Fibroblast of pulmonary artery (primary cell): ENCODE measurements around the gene FRS3.
"Not testable (repeated sequence)": the region's sequence is repeated elsewhere in the genome, so short reads cannot be mapped to it uniquely, and the experiment has no call there.

Experiments
- DNase-seq: peaks from one replicate; pipeline ENCODE4 v3.0.0-alpha.2; 2010; ENCODE audit warnings: low read depth
- H3K4me3 ChIP-seq: replicated peaks from 2 replicates; pipeline ENCODE4 v1.5.1; 2011; ENCODE audit warnings: low read depth, mild to moderate bottlenecking, control low read depth, low read length, moderate library complexity
- TF ChIP-seq, protein P1 (sequence below): IDR thresholded peaks from 2 replicates; pipeline ENCODE4 v1.5.1; 2011; ENCODE audit warnings: mild to moderate bottlenecking, control low read depth, low read length, inconsistent platforms; ENCODE audit errors: missing control alignments

FRS3 gene

DNA sequence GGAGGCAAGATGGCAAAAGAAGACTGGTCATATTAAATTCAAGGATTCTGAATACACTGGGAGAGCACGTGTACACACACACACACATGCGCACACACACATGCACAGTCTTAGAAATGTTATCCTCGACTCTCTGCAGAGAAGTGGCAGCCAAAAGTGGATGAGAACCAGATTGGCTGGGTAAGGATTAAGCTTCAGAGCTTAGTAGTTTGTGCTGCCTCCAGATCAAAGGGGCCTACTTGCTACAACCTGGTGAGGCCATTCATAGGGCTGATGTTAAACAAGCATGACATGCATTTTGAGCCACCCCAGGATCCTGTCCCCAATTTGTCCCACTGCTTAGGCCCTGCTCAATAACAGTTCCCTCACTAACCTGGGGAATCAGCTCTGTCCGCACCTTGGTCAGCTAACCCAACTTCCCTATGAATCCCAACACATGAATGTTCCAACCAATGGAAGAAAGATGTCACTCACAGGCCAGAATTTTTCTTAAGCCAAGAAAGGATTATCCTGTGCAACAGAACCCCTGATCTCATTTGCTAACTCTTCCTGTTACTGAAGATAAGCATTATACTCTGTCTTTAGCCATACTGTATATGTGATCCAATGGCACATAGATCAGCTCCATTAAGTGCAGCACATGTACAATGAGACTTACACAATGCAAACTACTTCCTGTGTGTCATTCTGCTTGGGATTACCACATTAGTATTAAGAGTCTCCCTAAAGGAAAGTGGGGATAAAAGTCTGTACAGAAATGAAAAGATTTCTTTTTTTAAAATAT lies 38.8 kb upstream of the FRS3 start:
- TF ChIP-seq, protein P1, sequence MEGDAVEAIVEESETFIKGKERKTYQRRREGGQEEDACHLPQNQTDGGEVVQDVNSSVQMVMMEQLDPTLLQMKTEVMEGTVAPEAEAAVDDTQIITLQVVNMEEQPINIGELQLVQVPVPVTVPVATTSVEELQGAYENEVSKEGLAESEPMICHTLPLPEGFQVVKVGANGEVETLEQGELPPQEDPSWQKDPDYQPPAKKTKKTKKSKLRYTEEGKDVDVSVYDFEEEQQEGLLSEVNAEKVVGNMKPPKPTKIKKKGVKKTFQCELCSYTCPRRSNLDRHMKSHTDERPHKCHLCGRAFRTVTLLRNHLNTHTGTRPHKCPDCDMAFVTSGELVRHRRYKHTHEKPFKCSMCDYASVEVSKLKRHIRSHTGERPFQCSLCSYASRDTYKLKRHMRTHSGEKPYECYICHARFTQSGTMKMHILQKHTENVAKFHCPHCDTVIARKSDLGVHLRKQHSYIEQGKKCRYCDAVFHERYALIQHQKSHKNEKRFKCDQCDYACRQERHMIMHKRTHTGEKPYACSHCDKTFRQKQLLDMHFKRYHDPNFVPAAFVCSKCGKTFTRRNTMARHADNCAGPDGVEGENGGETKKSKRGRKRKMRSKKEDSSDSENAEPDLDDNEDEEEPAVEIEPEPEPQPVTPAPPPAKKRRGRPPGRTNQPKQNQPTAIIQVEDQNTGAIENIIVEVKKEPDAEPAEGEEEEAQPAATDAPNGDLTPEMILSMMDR, result no peak
- peak; percentile 79 for DNase-seq
- no peak overlapping the region for H3K4me3 ChIP-seq

DNA sequence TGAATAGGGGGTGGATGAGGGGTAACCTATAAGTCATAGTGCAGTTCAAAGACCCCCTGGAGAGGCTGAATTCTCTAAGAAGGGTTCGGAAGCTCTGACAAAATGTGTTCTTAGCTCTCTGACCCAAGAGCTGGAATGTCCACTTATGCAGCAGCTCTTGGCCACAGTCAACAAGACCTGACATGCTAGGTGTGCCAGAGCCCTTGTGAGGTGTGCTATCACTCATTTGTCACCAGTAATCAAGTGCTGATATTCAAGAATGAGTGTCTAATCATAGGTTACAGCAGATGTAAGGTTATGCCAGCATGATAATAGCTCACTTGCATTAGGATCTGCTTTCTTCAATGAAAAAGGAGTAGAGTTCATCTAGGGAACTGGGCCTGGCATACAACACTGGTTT lies 35.9 kb upstream of the FRS3 start:
- H3K4me3 ChIP-seq, result no peak overlapping the region
- DNase-seq, result no peak
- TF ChIP-seq, protein P1, result no peak

DNA sequence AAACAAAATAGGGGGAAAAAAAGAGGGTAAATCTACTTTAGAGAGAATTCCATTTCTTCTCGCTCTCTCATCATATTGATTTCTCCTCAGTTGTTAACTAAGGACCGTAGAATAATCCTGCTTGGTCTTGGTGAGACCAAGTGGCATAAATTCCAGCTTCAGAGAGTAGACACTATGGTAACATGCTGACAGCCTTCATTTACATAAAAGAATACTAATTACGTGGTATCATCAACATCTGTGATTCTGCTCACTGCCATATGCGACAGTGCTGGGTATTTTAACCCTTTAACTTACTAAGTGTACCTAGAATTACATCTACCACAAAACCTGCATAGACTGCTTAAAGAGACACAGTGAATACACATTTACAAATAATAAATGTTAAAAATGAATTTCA lies 34.9 kb upstream of the FRS3 start:
- no peak for DNase-seq
- no peak overlapping the region for H3K4me3 ChIP-seq
- TF ChIP-seq, protein P1, result no peak

DNA sequence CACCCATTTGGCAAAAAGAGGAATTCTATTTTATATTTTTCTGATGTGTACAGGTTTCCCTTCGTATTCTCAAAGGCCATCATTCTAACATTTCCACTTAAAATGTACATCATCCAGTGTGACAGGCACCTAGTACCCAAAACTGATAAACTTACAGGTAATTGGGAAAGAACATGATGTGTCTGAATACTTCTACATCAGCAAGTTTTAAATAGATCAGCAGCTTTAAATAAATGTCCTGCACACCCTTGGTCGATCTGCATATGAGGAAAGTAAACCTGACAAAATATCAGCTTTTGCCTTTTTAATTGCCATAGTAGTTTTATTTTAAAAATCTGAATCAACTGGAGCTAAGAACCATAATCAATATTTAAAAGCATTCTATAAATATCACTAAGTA lies 34.3 kb upstream of the FRS3 start:
- DNase-seq, result no peak
- H3K4me3 ChIP-seq, result no peak overlapping the region
- TF ChIP-seq, protein P1, result no peak

DNA sequence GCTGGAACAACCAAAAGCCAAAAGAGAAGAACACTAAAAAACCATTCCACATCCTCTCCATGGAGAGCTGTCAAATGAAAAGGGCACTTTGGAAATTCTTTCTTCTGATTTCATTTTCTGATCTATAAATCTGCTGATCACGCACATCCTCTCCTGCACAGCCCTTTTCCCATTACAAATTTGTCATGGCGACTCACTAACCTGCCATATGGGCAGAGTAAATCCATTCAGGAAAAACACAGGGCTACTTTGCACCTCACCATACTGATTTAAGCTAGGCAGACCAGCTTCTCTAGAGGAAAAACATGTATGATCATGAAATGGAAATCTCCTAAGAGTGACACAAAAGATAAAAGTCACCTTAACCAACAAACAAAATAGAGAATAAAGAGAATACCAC lies 33.8 kb upstream of the FRS3 start:
- TF ChIP-seq, protein P1, result no peak
- no peak for DNase-seq
- H3K4me3 ChIP-seq, result no peak overlapping the region

DNA sequence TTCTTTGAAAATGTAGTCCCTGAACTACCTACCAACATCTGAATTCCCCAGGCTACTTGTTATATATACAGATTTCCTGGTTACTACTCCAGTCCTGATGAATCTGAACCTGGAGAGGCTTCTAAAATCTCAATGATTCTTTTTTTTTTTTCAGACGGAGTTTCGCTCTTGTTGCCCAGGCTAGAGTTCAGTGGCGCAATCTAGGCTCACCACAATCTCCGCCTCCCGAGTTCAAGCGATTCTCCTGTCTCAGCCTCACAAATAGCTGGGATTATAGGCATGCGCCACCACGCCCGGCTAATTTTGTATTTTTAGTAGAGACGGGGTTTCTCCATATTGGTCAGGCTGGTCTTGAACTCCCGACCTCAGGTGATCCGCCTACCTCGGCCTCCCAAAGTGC lies 32.2 kb upstream of the FRS3 start:
- not testable (repeated sequence) for DNase-seq, H3K4me3 ChIP-seq

DNA sequence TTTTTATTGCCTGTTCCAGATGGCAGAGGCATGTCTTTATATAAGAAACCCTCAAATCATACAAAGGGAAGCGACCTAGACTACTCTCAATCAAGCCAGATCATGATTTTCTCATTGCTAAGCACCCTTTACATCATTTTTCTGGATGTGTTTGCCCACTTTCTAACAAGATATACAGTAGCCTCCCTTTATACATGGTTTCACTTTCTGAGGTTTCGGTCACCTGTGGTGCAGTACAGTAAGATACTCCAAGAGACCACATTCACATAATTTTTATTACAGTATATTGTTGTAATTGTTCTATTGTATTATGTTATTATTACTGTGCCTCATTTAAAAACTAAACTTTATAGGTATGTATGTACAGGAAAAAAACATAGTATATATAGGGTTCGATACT lies 31.4 kb upstream of the FRS3 start:
- TF ChIP-seq, protein P1, result no peak
- no peak overlapping the region for H3K4me3 ChIP-seq
- no peak for DNase-seq
